GM11168 (cell line): Measurements from ENCODE around the gene RPUSD4.

Source experiments
- in situ Hi-C: fragments of 300-500 bp; cut with MboI; formaldehyde crosslinking; loops from one replicate; pipeline ENCODE4 v1.12.0; 2022; ENCODE audit warnings: low sequenced_read_pairs; ENCODE audit not compliant: unreplicated experiment

The RPUSD4 gene

DNA sequence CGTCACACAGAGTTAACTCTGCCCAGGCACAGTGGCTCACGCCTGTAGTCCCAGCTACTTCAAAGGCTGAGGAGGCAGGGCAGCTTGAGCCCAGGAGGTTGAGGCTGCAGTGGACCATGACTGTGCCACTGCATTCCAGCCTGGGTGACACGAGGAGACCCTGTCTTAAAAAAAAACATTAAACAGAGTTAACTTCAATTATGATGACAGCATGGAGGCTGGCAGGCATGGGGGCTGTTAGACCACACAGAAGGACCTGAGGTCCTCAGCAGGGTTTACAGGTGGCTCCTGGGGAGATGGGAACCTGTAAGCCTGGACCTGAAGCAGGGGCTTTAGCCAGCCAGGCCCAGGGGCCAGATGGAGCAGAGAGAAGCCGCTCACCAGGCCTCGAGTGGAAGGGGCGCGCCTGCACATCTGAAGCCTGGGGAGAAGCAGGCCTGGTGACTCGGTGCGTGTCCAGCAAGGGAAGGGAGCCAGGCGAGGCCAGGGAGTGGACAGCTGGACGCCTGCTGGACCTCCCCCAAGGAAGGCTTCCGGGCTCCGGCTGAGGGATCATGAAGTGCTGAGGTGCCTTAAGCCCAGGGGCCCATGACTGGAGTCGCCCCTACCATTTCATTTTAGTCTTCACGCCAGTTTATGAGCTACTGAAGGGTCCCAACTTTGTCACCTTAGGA is 25.3 kb downstream of the RPUSD4 start:
- in situ Hi-C loops, result no loop called here

DNA sequence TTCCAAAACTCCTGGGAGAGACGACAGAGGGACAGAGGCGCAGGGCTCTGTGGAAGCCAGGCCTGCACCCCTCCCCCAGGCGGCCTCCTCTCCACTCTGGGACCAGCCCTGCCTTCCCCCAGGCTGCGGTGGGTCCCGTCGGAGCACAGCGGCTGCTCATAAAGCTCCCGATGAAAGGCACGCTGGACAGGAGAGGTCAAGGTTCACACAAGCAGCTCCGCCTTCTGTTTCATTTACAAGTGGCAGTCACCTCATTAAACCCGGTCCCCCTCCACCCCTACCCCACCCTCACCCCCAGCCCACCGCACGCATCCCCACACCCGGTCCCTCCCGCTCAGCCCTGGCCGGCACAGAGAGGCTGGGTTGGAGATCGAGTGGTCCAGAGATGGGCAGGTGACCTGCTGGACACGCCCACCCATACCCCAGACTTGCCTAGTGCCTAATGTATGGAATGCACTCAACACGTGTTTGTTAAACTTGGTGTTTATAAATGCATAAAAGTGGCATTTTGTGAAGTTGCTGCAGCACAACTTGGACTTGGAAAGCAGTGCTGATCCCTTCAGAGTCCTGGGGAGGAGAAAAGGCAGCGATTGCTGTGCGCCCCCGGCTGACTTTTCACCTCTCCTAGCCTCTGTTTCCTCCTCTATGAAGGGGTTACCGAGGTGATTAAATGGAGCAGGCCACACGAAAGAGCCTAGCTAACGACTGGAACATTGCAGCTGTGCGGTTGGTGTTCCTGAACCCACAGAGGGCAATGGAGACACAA is 26.0 kb downstream of the RPUSD4 start:
- in situ Hi-C loops, result no loop called here

DNA sequence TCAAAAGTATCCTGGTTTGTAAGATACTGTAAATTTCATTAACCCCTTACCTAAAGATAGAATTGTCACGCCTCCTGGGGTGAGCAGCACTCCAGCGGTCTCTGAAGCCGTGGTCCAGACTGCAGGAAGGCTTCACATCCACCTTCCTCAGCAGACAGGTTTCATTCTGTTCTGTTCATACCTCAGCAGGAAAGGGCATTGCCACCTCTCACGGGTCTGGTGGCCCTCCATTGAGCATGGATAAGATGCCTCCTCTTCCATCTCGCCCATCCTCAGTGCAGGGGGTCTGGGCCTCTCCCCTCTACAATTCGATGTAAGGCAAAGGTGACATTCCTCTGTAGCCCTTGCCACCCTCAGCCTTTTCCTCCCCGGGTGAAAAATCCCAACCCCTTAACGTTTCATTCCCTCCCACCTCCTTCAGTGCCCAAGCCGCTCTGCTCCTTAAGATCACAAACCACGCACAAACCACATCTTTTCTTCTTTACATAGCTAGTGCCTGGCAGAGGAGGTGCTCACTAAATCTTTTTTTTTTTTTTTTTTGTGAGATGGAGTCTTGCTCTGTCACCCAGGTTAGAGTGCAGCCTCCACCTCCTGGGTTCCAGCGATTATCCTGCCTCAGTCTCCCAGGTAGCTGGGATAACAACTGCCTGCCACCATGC is 28.5 kb downstream of the RPUSD4 start:
- in situ Hi-C loops, result no loop called here

DNA sequence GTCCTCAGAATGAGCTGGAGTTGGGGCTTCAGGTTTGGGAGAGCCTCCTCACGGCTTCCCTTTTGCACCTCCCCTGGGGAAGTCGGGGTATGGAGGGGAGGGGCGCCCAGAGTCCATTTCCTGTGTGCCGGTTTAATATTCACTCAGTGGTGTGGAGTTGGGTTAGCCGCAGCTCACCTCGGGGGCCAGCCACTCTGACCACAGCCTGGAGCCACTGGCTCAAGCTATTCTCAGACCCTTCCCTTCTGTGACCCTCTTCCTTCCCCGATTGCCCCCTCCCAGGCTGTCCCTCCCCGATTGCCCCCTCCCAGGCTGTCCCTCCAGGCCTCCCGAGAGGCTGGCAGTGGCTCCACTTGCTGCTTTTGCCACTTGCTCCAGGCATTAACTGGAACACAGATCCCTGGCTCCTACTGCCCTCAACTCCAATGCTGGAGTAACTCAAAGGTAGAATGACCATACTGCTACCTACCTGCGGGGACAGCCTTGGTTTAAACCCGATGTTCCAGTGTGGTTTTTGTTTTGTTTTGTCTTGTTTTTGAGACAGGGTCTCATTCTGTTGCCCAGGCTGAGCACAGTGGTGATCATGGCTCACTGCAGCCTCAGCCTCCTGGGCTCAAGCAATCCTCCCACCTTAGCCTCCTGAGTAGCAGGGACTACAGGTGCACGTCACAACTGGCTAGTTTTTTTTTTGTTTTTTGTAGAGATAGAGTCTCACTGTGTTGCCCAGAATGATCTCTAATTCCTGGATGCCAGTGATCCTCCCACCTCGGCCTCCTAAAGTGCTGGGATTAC is 29.3 kb downstream of the RPUSD4 start:
- in situ Hi-C loops, result no loop called here

DNA sequence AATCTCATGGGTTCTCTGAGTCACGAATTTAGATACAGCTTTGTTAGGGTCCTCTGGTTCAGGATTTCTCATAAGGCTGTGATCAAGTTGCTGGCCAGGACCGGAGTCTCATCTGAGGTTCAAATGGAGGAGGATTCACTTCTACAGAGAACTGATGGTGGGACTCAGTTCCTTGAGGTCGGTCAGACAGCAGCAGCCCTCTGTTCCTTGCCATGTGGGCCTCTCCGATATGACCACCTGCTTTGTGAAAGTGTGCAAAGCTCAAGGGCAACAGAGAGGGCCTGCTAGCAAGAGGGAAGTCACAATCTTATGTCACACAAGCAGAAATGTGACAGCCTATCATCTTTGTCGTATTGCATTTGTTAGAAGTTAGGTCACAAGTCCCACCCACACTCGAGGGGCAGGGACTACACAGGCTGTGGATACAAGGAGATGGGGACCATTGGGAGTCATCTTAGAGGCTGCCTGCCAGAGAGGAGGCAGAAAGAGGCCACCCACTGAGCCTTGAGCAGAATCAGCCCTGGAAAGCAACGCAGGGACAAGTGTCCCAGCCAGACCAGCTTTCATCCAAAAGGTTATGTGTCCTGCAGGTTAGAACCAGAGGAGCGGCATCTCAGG is 34.5 kb downstream of the RPUSD4 start:
- in situ Hi-C loops, result loop anchor here (5.0 kb wide), 1 partner anchor 105 kb away; no protein-coding TSS in a partner anchor

DNA sequence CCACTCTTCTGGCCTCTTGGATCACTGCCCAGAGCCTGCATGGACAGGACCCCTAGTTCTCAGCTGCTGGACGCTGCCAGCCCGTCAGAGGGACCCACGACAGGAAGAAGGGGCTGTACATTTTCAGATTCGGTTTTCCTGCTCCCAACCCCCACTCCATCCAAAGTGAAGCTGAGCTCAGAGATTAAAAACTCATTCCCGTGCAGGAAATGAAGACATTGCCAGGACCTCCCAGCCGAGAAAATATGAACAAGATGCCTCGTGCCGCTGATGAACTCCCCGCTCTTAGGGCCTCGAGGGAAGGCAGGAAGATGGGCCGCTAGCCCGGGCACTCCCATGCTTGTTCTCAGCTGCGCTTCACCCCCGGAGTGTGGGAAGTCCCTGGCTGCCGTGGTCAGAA is 36.1 kb downstream of the RPUSD4 start:
- in situ Hi-C loops, result loop anchor here (5.0 kb wide), 1 partner anchor 103 kb away; no protein-coding TSS in a partner anchor

DNA sequence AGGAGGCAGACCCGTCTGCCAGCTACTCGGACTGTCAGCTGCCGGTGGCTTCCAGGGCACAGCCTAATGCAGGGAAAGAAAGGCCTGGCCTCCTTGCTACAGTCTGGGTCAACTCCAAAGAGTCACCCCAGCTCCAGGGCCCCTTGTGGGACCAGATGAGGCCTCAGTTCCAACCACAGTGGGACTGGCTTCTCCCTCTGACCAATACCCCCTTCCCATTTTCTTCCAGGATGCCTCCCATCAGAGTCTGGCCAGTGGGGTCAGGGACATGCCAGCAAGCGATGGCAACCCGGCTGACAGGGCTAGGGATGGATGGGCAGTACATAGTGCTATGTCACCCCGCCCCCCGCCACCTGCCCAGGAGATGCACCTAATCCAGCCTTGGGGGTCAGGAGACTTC is 36.6 kb downstream of the RPUSD4 start:
- in situ Hi-C loops, result loop anchor here (5.0 kb wide), 1 partner anchor 103 kb away; no protein-coding TSS in a partner anchor

DNA sequence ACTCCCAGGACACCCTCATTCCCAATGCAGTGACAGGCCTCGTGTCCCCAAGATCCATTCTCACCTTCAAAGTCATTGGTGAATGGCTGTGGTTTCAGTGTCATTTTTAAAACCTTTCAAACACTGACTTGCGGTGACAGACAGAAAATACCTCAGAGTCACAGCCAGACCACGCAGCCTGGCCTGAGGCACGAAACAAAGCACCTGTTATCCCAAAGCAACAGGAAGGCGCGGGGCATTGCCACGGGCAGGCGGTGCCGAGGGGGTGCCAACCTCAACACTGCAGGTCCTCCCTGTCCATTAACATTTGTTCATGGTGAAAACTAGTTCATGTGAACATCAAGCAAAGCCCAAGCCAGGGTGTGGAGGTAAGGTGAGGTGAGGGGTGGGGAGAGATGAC is 38.2 kb downstream of the RPUSD4 start:
- in situ Hi-C loops, result no loop called here

DNA sequence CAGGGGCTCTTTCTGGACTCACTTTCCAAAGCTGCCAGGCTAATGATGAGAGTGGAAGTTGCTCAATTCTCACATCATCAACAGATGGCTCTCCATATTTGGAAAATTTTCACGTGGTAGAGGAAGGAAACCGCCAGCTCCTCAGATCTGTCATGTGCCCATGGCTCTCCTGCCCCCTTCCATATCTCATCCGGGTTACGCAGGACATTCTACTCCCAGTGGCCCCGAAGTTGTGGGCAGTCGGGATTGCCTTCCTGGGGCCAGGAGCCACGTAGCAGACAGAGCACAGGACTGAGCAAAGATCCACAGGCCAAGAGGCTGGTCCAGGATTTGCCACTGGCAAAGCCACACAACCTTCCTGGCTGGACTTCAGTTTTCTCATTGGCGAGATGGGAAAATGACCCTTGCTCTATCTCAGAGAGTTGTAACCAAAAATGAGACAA is 38.8 kb downstream of the RPUSD4 start:
- in situ Hi-C loops, result no loop called here

DNA sequence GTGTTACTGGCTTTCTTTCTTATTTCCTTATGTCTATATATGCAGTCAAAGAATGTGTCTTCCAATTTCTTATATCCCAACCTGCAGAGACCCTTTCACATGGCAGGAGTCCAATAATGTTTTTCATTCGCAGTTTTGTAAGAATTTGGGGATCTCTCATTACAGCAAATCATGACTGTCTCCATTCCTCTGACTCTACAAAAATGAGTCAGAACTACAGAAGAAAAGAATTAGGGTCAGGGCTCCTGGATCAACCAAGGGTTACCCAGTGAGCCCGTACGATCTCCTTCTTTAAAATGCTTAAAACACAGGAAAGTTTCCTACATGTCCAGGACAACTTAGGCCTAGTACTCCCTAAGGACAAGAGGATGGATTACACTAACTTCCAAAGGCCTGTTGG is 42.2 kb downstream of the RPUSD4 start:
- in situ Hi-C loops, result no loop called here

DNA sequence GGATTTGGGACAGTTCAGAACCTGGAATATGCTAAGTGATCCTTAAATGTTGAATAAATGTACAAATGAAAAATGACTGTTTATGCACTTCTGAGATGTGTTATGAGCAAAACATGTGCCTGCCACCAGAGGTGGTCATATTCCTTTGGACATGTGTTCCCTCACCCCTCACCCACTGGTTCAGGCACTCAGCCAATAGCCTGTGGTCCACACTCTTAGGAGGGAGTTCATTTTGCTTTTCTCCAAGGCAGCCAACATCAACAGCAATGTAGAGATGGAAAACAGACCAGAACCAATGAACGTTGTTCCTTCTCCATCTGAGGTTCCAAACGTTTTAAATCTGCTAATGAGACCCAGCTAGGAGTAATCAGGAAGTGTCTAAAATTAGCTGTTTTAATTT is 44.0 kb downstream of the RPUSD4 start:
- in situ Hi-C loops, result no loop called here

DNA sequence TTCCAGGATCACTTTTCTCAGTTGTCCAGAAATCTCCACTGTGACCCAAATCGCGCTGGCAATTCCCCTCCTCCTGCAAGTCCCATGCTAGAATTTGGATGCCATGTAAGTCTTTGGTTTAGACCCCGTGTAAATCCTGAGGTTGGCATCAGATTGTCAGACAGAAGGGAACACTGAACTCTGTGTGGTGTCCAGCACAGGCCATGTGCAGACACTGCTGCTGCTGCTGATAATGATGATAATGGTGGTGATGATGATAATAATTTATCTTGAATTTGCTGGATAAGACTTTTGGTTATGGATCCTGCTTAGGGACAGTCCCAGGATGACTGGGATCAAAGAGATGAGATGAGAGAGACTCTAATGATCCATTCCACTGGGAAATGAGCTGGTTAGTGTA is 45.0 kb downstream of the RPUSD4 start:
- in situ Hi-C loops, result no loop called here

DNA sequence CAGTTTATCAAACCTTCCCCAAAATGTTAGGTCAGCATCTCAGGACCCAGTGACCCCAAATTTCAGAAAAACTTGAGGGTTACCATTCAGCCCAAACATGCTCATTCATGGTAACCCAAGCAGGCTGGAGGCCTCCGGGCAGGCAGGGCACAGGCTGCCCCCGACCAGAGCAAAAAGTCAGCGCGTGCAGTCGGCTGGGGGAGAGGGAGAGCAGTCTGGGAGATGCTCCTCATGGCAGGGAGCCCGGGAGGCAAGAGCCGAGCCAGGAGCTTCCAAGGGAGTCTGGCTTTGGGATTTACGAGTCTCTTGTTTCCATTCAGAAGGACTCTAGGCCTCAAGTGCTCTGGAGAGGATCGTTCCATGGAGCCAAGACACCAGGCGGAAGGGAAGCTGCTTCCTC is 45.7 kb downstream of the RPUSD4 start:
- in situ Hi-C loops, result no loop called here

DNA sequence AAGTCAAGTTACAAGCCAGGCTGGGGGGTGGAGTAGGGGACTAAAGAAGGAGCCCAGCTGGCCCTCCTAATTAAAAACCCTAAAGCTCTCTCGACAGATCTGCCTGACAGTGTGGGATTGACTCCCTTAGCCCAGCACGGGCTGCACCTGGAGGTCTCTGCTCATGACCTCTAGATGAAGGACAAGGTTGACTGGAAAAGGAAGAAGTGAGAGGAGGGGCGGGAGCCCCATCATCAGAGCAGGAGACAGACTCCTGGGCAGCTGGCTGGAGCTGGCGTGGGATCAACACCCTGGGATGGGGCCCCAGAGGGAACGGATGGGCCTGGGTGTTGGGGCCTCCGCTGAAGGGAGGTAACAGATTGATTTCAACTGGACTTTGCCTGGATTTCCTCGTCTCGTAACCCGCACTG is 46.1 kb downstream of the RPUSD4 start:
- in situ Hi-C loops, result no loop called here

DNA sequence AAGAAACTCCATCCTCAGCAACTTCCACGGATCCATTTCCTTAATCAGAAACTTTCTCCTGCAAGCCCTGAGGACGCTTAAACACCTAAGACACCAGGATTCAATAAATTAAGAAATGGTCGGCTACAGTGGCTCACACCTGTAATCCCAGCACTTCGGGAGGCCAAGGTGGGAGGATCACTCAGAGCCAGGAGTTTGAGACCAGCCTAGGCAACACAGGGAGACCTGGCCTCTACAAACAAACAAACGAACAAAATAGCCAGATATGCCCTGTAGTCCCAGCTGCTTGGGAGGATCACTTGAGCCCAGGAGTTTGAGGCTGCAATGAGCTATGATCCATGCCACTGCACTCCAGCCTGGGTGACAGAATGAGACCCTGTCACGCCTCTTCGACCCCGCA is 46.7 kb downstream of the RPUSD4 start:
- in situ Hi-C loops, result no loop called here

DNA sequence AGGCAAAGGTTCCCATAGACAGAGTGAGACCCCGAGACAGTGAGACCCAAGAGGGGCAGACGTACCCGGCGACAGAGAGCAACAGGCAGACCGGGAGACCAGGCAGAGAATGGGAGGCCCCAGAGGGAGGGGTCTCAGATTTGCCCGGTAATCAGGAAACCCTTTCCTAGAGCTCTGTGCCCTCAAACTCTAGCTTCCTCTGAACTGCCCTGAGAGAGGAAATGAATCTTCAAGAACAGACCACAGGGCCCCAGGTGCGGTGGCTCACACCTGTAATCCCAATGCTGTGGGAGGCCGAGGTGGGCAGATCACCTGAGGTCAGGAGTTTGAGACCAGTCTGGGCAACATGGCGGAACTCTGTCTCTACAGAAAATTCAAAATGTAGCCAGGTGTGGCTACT is 47.7 kb downstream of the RPUSD4 start:
- in situ Hi-C loops, result no loop called here

DNA sequence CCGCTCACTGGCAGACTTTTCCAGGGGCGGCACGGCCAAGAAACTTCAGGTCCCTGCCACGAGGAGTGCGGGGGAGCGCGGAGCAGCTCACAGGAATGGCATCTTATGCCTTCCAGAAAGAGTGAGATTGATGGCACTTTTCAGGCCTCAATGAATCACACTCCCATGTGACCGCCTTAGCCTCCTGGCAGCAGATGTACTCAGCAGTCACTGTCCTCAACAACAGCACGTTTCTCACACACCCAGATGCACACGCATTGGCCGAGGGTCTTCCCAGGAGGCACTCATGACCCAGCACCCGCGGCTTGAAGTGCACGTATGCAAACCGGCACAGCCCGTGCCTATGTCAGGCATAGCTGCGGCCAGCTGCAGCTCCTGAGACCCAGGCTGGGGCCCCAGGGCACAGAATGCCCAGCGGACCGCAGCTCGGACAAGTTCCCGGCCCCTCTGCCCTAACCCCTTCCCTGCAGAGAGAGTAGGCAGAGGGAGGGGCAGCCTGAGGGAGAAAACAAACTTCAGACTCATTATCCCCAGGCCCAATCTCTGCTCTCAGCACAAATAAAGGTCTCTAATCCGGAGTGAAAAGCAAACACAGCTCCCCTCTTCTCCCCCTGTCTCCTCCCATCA is 48.3 kb downstream of the RPUSD4 start:
- in situ Hi-C loops, result no loop called here

DNA sequence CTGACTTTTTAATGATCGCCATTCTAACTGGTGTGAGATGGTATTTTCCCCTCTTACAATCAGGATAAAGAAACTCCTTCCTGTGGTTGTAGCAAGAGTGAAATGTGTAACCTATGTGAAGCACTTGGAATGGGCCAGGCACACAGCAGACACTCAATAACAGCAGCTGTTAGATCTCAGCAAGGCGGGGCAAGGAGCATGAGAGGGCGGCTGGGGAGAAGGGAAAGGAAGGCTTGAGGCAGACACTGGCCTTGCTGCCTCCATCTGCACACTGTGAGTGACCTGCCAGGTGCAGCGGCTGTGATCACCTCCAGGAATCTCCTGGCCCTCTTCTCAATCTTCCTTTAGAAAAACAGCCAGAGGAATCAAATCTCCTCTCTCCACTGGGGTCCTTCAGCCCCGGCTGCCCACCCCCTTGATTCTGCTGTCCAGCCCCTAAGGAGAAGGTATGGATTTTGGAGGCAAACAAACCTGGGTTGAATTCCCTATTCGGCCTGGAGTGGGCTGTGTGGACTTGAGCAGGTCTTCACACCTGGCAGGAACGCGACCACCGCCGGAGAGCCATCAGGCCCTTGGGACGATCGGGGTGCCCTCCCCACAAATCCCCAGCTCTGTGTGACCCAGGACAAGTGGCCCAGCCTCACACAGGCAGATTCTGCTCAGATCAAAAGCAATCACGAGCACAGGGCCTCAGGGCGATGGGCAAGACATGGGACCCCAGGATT is 49.0 kb downstream of the RPUSD4 start:
- in situ Hi-C loops, result no loop called here

DNA sequence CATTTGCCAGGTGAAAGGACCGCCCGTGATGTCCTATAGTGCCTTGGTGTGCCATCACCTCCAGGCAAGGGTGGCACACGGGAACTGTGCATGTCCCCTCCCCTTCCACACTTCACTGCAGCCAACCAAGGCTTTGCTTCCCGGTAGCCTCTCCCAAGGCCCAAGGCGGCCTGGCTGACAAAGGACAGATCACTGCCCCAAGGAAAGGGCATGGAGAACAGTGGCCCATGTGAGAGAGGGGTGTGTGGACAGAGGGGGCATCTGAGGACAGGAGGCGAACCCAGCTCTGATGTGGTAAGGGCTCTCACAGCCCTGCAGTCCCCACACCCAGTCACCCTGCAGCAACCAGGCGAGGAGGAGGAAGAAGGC is 50.4 kb downstream of the RPUSD4 start:
- in situ Hi-C loops, result no loop called here
